GM18498 (cell line): ENCODE measurements around the gene RASA3.

Experiments
- ATAC-seq: cut with Tn5 transposase; IDR thresholded peaks from one replicate; pipeline ENCODE4 v1.9.1; 2021; ENCODE audit warnings: mild to moderate bottlenecking, moderate library complexity; ENCODE audit not compliant: unreplicated experiment

Gene RASA3

GRCh38 chr13:113962975-113963374 lies 169.4 kb downstream of the RASA3 start:
- no peak for ATAC-seq

GRCh38 chr13:113962386-113962785 lies 170.0 kb downstream of the RASA3 start:
- ATAC-seq: no peak

GRCh38 chr13:113960276-113960948 lies 172.0 kb downstream of the RASA3 start:
- ATAC-seq: no peak

- ATAC-seq: no peak
Measured at GRCh38 chr13:113959198-113959597, 173.2 kb downstream of the RASA3 start.

GRCh38 chr13:113958373-113958772 lies 174.1 kb downstream of the RASA3 start:
- ATAC-seq: no peak

GRCh38 chr13:113956571-113956970 lies 175.9 kb downstream of the RASA3 start:
- ATAC-seq: no peak

GRCh38 chr13:113955691-113956090 lies 176.7 kb downstream of the RASA3 start:
- no peak for ATAC-seq

- no peak for ATAC-seq
Measured at GRCh38 chr13:113955235-113955634, 177.2 kb downstream of the RASA3 start.

- no peak for ATAC-seq
Measured at GRCh38 chr13:113954046-113954835, 178.2 kb downstream of the RASA3 start.

- no peak for ATAC-seq
Measured at GRCh38 chr13:113953561-113953960, 178.9 kb downstream of the RASA3 start.

GRCh38 chr13:113952983-113953520 lies 179.4 kb downstream of the RASA3 start:
- ATAC-seq: no peak

GRCh38 chr13:113952151-113952982 lies 180.1 kb downstream of the RASA3 start:
- ATAC-seq: no peak

GRCh38 chr13:113951246-113951999 lies 181.0 kb downstream of the RASA3 start:
- peak; percentile 87 for ATAC-seq

GRCh38 chr13:113950451-113951245 lies 181.8 kb downstream of the RASA3 start:
- peak; percentile 36 for ATAC-seq

- no peak for ATAC-seq
Measured at GRCh38 chr13:113949546-113949945, 182.9 kb downstream of the RASA3 start.

GRCh38 chr13:113948034-113948742 lies 184.2 kb downstream of the RASA3 start:
- ATAC-seq: no peak

- no peak for ATAC-seq
Measured at GRCh38 chr13:113947311-113948033, 185.0 kb downstream of the RASA3 start.

GRCh38 chr13:113946409-113947181 lies 185.8 kb downstream of the RASA3 start:
- no peak for ATAC-seq
